DMS79 treated with DMSO at 0.1 percent for 48 hours (cell line): Measurements from ENCODE around the gene TESPA1.

Source experiments
- DNase-seq: peaks from one replicate; lab custom pipeline; 2025; lab: John Stamatoyannopoulos, UW

The TESPA1 gene

GRCh38 chr12:54983536-54984101 lies 943 bp downstream of the TESPA1 start:
- no peak for DNase-seq

DNA sequence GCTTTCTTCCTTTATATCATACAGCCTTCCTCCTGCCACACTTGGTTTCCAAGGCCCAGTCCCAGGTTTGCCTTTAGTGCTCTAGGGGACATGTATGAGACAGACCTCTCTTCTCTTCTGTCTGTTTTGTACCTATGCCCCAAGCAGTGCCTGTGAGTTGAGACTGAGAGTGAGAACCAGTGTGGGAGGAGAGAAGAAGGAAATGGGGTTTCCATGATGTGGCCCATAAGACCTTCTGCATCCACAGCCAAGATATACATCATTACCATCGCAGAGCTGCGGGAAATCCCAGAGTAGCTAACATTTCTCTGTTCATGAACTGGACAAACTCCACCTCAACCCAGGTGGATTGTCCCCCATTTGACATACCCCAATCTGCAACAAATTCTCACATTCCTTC lies 2.8 kb downstream of the TESPA1 start:
- DNase-seq: no peak

DNA sequence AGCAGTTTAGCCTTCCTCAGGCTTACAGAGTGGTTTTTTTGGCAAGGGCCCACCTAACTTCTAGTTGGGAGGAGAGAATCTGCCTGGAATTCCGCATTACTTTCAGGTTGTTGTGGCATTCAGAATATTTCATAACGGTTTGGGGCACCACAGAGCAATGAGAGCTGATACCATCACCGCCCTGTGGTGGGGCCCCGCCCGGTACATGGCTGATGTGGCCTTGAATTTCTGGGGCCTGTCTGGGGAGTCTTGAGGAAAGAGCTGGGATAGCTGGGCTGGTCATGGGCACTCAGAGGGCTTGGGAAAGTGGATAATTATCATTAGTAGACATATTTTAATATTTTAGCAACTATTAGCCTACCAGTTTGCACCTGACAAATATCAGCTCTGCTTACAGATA lies 4.2 kb downstream of the TESPA1 start:
- DNase-seq: no peak

DNA sequence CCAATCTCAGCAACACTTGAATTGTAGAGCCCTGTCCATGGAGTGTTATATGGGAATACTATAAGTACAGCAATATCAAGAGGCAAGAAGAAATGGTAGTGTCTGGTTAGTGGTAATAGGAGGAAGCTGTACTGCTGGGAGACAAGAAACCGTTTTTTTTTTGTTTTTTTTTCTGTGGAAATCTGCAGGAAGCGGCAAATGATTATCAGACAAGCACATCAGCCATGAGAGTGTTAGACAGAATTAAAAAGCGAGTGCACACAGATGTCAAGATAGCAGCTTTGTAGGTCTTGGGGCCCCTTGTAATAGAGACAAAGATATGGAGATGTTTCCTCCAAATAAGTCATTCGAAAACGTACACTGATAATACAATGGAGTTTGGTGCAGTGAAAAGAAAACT lies 6.7 kb downstream of the TESPA1 start:
- DNase-seq: no peak

GRCh38 chr12:54977155-54977554 lies 7.4 kb downstream of the TESPA1 start:
- DNase-seq: no peak

DNA sequence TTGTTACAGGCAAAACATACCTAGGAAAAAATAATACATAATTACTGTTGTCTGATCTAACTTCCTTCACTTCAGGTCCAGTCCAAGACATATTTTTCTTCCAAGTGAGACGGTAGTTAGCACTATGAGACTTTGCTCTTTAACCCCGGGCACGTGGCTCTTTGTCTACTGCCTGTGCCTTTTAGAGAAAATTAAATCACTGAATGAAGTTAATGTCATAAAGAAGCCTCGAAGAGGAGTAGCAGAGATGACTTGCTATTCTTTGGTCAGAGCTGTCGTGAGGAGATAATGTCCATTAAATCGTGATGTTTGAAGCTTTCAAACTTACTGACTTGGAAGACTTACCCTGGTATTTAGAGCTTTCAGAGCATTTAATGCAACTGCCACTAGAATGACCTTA lies 8.7 kb downstream of the TESPA1 start:
- no peak for DNase-seq

DNA sequence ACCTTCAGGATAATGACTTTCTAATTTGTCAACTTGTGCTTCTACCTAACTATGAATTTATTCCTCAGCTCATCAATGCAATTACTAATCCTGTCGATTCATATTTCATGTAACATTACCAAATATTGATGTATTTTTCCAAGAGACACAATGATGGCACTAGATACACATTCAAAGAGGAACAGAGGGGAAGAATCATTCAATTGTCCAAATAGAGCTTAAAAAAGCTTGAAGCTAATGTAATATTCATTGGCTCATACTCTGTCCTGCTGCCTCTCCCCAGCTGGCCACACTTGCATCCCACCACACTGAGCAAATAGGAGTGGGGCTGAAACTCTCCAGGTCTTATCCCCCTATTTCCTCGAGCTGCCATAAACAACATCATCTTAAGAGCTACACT lies 9.3 kb downstream of the TESPA1 start:
- DNase-seq: no peak

GRCh38 chr12:54974279-54974678 lies 10.3 kb downstream of the TESPA1 start:
- DNase-seq: no peak

DNA sequence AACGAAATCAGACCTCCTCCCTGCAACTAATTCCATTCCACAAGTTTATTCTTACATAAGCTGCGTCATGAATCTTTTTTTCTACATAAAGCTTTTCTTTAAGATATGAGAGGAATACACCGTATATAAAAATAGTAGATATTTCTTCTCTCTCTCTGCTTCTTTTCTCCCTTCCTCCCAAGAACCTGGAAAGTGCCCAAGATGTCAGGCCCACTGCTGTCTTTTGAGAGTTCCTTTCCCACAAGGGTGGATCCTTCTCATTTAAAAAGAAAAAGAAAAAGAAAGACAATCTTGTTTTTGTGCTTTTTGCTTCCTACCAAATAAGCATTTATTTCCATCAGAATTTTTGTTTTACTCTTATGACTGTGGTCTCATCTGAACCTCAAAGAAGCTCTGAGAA lies 11.0 kb downstream of the TESPA1 start:
- DNase-seq: no peak

GRCh38 chr12:54970741-54971140 lies 13.8 kb downstream of the TESPA1 start:
- no peak for DNase-seq

GRCh38 chr12:54968181-54968730 lies 16.3 kb downstream of the TESPA1 start:
- no peak for DNase-seq

GRCh38 chr12:54967461-54967860 lies 17.1 kb downstream of the TESPA1 start:
- no peak for DNase-seq

DNA sequence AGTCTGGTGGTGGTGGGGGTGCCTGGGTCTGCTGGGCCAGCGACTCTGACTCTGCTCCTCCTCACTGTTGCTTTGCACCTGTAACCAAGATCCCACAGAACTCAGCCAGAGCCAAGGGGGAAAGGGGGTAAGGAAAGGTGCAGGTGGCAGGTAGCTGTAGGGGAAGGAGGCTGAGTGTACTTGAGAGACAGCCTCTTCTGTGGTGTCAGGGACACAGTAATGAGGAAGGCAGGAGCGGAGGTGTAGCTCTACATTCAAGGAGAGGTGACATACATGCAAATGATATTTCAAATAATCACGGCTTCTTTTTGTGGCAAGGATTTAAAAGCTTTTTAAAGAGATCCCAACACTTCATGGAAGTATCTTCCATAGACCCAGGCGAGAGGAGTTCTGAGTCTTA lies 23.4 kb downstream of the TESPA1 start:
- DNase-seq: no peak

- DNase-seq: no peak
Measured at GRCh38 chr12:54959291-54960018, 25.1 kb downstream of the TESPA1 start.

DNA sequence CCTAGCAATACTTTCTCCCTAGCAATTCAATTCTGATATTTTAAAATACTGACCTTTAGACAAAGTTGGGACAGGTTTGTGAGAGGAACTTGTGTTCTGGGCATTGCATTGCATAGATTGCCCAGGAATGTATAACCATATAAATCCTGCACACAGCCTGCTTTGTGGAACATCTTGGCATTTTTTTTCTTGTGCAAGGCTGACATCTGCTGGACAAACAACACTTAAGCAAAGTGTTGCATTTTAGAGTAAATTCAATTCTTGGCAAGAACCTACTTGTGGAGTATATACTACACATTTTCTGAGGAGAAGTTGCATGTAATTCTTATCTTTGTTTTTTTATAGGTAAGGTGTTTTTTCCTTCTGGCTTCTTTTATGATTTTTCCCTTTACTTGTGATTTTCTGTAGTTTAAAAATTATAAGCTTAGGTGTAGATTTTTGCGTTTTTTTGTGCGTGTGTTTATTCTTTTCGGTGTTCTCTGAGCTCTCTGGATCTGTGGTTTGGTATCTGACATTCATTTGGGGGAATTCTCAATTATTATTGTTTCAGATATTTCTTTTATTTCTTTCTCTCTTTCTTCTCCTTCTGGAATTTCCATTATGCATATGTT lies 26.4 kb downstream of the TESPA1 start:
- DNase-seq: no peak

DNA sequence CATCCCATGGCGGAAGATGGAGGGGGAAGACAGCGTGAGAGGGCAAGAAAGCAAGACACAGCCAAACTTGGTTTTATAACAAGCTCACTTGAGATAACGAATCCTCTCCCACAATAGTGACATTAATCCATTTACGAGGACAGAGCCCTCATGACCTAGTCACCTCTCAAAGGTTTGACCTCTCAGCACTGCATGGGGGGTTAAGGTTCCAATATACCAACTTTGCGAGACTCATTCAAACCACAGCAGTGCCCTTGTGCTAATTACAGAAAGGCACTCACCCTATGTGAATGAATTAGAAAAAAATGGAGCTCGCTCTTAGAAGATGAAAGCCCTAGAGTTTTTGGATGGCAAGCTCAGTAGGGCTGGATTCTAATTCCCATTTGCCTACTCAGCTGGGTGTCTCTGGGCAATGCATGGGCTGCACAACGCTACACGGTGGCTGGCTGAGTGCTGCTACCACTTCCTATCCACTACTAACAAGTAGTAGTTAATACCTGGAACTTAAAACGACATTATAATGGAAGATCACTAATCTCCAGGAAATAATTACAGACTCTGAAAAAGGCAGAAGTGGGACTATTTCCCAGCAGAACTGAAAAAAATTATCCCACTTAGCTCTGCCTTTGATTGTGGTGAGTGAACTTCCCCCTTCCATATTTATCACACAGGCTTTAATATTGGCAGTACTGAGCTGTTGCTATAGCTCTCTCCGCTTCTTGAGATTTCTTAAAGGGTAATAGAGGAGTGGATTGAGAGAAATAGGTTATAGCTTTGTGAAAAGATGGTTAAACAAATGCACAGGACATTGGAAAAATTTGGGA lies 27.5 kb downstream of the TESPA1 start:
- DNase-seq: no peak

- DNase-seq: no peak
Measured at GRCh38 chr12:54956322-54956721, 28.2 kb downstream of the TESPA1 start.

- no peak for DNase-seq
Measured at GRCh38 chr12:54954801-54955200, 29.8 kb downstream of the TESPA1 start.

DNA sequence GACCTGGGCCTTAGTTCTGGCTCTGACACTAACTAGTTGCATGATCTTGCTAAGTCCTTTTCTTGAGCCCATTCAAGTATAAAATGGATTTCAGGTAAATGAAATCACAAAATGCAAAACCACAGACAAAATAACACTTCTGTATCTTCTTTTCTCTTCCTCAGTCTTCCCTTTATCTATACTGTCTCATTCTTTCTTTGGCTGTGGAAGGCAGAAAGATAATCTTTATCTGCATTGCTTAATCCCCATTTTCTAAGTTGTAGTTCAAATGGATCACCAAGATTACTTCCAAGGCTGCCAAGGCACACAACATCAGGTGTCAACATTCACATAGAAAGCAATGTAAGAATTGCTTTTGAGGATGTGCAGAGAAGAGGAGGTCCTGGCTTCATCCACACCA lies 30.3 kb downstream of the TESPA1 start:
- DNase-seq: no peak

- no peak for DNase-seq
Measured at GRCh38 chr12:54950071-54950727, 34.4 kb downstream of the TESPA1 start.

DNA sequence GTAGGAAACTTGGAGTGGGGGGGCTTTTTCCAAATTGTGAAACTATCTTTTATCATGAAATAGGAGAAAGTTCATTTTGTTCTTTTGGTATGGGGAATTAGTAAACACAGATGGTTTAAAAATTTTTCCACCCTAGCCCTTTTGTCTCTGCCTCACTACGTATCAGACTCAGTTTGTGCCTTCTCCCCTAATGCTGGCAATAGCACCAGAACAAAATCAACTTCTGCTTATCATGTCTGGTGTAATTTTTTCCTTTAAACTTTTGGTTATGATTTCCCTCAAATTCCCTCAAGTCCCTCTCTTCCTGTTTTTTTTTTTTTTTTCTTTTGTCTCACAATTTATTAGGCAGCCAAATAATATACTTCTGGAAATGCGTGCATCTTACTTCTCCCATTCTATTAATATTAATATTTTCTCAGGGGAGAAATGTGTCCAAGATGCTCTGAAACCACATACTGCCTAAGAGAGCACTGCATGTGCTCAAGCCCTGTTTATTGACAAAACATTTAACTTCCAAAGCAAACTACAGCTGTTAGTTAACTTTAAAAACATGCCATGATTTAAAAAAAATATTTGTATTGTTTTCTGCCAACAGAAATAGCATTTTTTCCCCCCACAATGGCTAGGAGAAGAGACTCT lies 35.4 kb downstream of the TESPA1 start:
- no peak for DNase-seq
